PC-3 (cell line): ENCODE results near the gene AGPAT4. TPM values are rescaled to one million over a fixed set of nuclear protein-coding genes. Genes with fewer than 3 reads are reported as not detected.
"Not testable (repeated sequence)": the region's sequence is repeated elsewhere in the genome, so short reads cannot be mapped to it uniquely, and the experiment has no call there.

Experiments used
- ATAC-seq: fragments of 200-7000 bp; cut with Tn5 transposase; 2 replicates; pipeline ENCODE4 v1.9.1; 2020; ENCODE audit warnings: mild to moderate bottlenecking, moderate library complexity
- BruUV-seq: library from RNA; stranded (reverse); fragments of 400-500 nt; replicated peaks from 2 replicates; lab custom pipeline; 2021; lab: Mats Ljungman, UMichigan
- CTCF ChIA-PET: fragments of 300-600 bp; sonication (Branson Sonifier 250); formaldehyde crosslinking; loops from one replicate; lab custom pipeline; 2022; ENCODE audit warnings: antibody characterized with exemption; lab: Charles Lee
- POLR2A ChIA-PET: fragments of 300-600 bp; sonication (Branson Sonifier 250); formaldehyde crosslinking; loops from one replicate; lab custom pipeline; 2022; ENCODE audit warnings: antibody characterized with exemption; ENCODE audit not compliant: unreplicated experiment; lab: Charles Lee
- DNase-seq: peaks from one replicate; pipeline ENCODE4 v3.0.0-alpha.2; 2015
- H2AFZ ChIP-seq: fragments of 300-600 bp; sonication (generic); 2 replicates; pipeline ENCODE4 v1.6.0; 2016; ENCODE audit warnings: antibody characterized with exemption, low read length
- H3F3A ChIP-seq: fragments of 300-600 bp; sonication (generic); one replicate; pipeline ENCODE4 v1.6.0; 2017; ENCODE audit warnings: antibody characterized with exemption, low read length, control low read depth, mild to moderate bottlenecking; ENCODE audit not compliant: unreplicated experiment
- H3K27ac ChIP-seq: fragments of 300-600 bp; sonication (generic); 2 replicates; pipeline ENCODE4 v1.5.1; 2016; ENCODE audit warnings: mild to moderate bottlenecking, low read length
- H3K27me3 ChIP-seq: fragments of 300-600 bp; sonication (generic); 2 replicates; pipeline ENCODE4 v1.6.1; 2016; ENCODE audit warnings: low read length, mixed read lengths
- H3K36me3 ChIP-seq: fragments of 300-600 bp; sonication (generic); 2 replicates; pipeline ENCODE4 v1.6.1; 2016; ENCODE audit warnings: low read depth, mixed run types, low read length, mixed read lengths
- H3K4me1 ChIP-seq: fragments of 300-600 bp; sonication (generic); 2 replicates; pipeline ENCODE4 v1.5.1; 2016; ENCODE audit warnings: low read length; ENCODE audit not compliant: insufficient read depth
- H3K4me2 ChIP-seq: fragments of 300-600 bp; sonication (generic); 2 replicates; pipeline ENCODE4 v1.6.0; 2016; ENCODE audit warnings: low read length
- H3K4me3 ChIP-seq: fragments of 300-600 bp; sonication (generic); 2 replicates; pipeline ENCODE4 v1.5.1; 2016; ENCODE audit warnings: mild to moderate bottlenecking, low read length, mixed read lengths
- H3K79me2 ChIP-seq: fragments of 300-600 bp; sonication (generic); 2 replicates; pipeline ENCODE4 v1.6.1; 2017; ENCODE audit warnings: low read length, mixed read lengths
- H3K9ac ChIP-seq: fragments of 300-600 bp; sonication (generic); 2 replicates; pipeline ENCODE4 v1.6.0; 2016; ENCODE audit warnings: mild to moderate bottlenecking, low read length
- H3K9me2 ChIP-seq: fragments of 300-600 bp; sonication (generic); replicated peaks from 2 replicates; pipeline ENCODE4 v1.6.1; 2016; ENCODE audit warnings: mixed run types, low read length, mixed read lengths
- H3K9me3 ChIP-seq: fragments of 300-600 bp; sonication (generic); 2 replicates; pipeline ENCODE4 v1.6.1; 2016; ENCODE audit warnings: low read length, mixed read lengths
- H4K20me1 ChIP-seq: fragments of 300-600 bp; sonication (generic); 2 replicates; pipeline ENCODE4 v1.6.1; 2016; ENCODE audit warnings: low read length, mixed read lengths
- EZH2 ChIP-seq: fragments of 300-600 bp; sonication (generic); IDR thresholded peaks from one replicate; pipeline ENCODE4 v1.6.1; 2017; ENCODE audit warnings: antibody characterized with exemption, mild to moderate bottlenecking, low read length; ENCODE audit not compliant: unreplicated experiment
- EZH2phosphoT487 ChIP-seq: fragments of 300-600 bp; sonication (generic); IDR thresholded peaks from 2 replicates; pipeline ENCODE4 v1.6.1; 2018; ENCODE audit warnings: mild to moderate bottlenecking, antibody characterized with exemption, low read length, borderline replicate concordance
- intact Hi-C: fragments of 100-400 bp; cut with micrococcal nuclease; formaldehyde crosslinking; loops from 2 replicates; pipeline ENCODE4 v1.9.0; 2023
- total RNA-seq: library from RNA; depleted of rRNA; stranded (reverse); fragments of >200 nt; gene quantifications from 2 replicates; pipeline ENCODE4 v1.2.3, GENCODE V29; 2014
- TF ChIP-seq, protein P1 (sequence below): fragments of 300-600 bp; sonication (generic); conservative IDR thresholded peaks from 2 replicates; pipeline ENCODE4 v1.5.1; 2017; ENCODE audit warnings: antibody characterized with exemption, low read depth, mild to moderate bottlenecking, low read length

Gene AGPAT4
- total RNA-seq, 1 experiment from 2014 or later, result 3.8 TPM

DNA sequence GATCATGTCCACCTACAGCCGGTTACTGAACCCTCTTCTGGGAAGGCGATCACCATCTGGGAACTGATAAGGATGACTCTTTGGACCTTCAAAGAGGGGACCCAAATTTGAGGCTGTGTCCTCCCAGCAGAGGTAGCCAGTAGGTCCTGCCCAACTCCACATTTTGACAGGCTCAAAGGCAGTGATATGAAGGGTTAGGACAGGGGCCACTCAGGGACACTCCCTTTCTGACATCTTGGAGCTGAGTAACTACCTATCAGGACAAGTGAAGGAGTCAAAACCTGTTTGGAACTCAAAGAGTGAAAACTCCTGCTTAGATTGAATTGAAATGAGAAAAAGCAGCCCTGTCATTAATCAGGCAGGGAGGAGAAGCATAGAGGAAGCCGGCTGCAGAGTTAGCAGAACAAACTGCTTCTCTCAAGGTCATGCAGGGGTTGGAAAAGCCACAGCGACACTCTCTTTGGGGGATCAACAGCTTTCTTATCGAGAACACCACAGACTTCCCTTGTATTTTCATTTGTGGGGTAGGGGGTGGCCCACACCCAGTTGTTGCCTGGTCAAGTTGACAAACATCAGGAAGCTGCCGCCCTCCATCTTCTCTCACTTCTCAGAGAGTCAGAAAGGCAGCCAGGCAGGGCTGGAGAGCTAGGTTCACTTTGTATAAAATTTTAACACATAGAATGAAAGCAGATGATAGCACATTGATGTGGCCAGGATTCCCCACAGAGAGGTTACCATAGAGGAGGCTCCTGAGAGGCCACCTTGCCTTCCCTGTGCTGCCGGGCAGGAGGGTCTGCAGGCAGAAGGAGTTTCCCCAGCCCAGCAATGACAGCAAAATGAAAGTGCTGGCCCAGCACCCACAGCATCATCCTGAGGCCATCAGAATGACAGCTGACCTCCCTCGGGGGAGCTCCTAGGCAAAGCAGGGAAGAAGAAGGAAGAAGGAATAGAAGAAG is 47.6 kb downstream of the AGPAT4 start:
- H3K9ac ChIP-seq, result no peak overlapping the region
- CTCF ChIA-PET, result no interaction called here
- H3K27ac ChIP-seq, result peak overlapping the region; percentile 70
- TF ChIP-seq EZH2phosphoT487 (no peak), EZH2 (no peak)
- TF ChIP-seq, protein P1, sequence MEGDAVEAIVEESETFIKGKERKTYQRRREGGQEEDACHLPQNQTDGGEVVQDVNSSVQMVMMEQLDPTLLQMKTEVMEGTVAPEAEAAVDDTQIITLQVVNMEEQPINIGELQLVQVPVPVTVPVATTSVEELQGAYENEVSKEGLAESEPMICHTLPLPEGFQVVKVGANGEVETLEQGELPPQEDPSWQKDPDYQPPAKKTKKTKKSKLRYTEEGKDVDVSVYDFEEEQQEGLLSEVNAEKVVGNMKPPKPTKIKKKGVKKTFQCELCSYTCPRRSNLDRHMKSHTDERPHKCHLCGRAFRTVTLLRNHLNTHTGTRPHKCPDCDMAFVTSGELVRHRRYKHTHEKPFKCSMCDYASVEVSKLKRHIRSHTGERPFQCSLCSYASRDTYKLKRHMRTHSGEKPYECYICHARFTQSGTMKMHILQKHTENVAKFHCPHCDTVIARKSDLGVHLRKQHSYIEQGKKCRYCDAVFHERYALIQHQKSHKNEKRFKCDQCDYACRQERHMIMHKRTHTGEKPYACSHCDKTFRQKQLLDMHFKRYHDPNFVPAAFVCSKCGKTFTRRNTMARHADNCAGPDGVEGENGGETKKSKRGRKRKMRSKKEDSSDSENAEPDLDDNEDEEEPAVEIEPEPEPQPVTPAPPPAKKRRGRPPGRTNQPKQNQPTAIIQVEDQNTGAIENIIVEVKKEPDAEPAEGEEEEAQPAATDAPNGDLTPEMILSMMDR, result no peak
- POLR2A ChIA-PET, result no interaction called here
- H3K9me2 ChIP-seq, result no peaks in the 10 kb centered on the region
- peaks cover 15% of the 10 kb centered on the region for H3K4me1 ChIP-seq
- intact Hi-C loops, result loop anchor here (5.0 kb wide), 1 partner anchor 46 kb away; the partner anchor contains the start of gene AGPAT4
- H3K4me2 ChIP-seq, result no peak overlapping the region
- DNase-seq, result no peak
- no peaks in the 10 kb centered on the region for H3F3A ChIP-seq
- no TSS peak for BruUV-seq
- no peak overlapping the region for H2AFZ ChIP-seq
- H4K20me1 ChIP-seq, result no peaks in the 10 kb centered on the region
- no peaks in the 10 kb centered on the region for H3K27me3 ChIP-seq
- no peak overlapping the region for H3K4me3 ChIP-seq
- ATAC-seq, result no peak
- H3K36me3 ChIP-seq, result 0 out of 2 replicates have a peak, but pooled peaks cover 7% of the 10 kb centered on the region
- H3K9me3 ChIP-seq, result no peaks in the 10 kb centered on the region
- no peaks in the 10 kb centered on the region for H3K79me2 ChIP-seq

GRCh38 chr6:161225681-161226008 is 48.2 kb downstream of the AGPAT4 start:
- peak overlapping the region; percentile 25; the same call in 1 of the 2 replicates for H3K9ac ChIP-seq
- intact Hi-C loops, result loop anchor here (5.0 kb wide), 1 partner anchor 47 kb away; the partner anchor contains the start of gene AGPAT4
- POLR2A ChIA-PET, result no interaction called here
- peak overlapping the region; percentile 70 for H3K27ac ChIP-seq
- no peaks in the 10 kb centered on the region for H3K79me2 ChIP-seq
- H3K36me3 ChIP-seq, result 0 out of 2 replicates have a peak, but pooled peaks cover 7% of the 10 kb centered on the region
- no peaks in the 10 kb centered on the region for H3K9me3 ChIP-seq
- ATAC-seq, result no peak
- H3K4me2 ChIP-seq, result no peak overlapping the region
- DNase-seq, result no peak
- H3K4me1 ChIP-seq, result peaks cover 15% of the 10 kb centered on the region
- no peak overlapping the region for H2AFZ ChIP-seq
- H3F3A ChIP-seq, result no peaks in the 10 kb centered on the region
- CTCF ChIA-PET, result no interaction called here
- no TSS peak for BruUV-seq
- no peaks in the 10 kb centered on the region for H3K27me3 ChIP-seq
- H3K4me3 ChIP-seq, result no peak overlapping the region
- no peaks in the 10 kb centered on the region for H4K20me1 ChIP-seq
- no peak for TF ChIP-seq EZH2phosphoT487
- TF ChIP-seq EZH2, result no peak
- TF ChIP-seq, protein P1, result no peak
- no peaks in the 10 kb centered on the region for H3K9me2 ChIP-seq

DNA sequence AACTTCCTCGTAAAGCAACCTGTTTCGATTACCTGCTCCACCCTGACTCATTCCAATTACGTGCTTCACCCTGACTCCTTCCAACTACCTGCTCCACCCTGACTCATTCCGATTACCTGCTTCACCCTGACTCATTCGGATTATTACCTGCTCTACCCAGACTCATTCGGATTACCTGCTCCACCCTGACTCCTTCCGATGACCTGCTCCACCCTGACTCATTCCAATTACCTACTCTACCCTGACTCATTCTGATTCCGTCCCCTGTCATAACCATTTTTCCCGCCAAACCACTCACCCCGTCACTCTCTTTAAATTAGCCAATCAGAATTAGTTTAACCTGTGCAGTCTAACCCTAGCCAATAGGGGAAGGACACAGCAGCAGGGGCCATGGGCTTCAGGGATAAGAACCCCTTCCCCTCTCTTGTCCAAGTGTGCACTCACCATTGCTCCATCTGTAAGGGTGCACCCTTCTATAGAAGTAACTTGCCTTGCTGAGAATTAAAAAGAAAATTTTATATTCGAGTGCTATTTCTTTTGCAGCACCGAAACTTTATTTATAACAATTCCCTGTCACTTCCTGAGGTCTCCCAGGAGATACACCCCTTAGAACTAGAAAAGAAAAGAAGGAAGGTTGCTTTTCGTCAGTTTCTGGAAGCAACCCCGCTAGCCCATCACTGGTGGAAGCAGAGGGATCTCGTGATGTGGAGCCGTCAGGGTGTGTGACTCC is 48.7 kb downstream of the AGPAT4 start:
- peak; percentile 73 for DNase-seq
- H3K9me2 ChIP-seq, result not testable (repeated sequence)

More for the DNA sequence above, 48.7 kb downstream of the AGPAT4 start:
- H3K79me2 ChIP-seq, H3K27me3 ChIP-seq, H3K4me2 ChIP-seq, H3K4me3 ChIP-seq, POLR2A ChIA-PET, H3F3A ChIP-seq, BruUV-seq, H2AFZ ChIP-seq, H3K9me3 ChIP-seq, H3K36me3 ChIP-seq, H4K20me1 ChIP-seq, CTCF ChIA-PET: not testable (repeated sequence)
- Histone ChIP-seq H3K27ac (peak overlapping the region; percentile 78), H3K9ac (peak overlapping the region; percentile 25; the same call in 1 of the 2 replicates), H3K4me1 (peaks cover 15% of the 10 kb centered on the region)
- intact Hi-C loops, result loop anchor here (5.0 kb wide), 1 partner anchor 47 kb away; the partner anchor contains the start of gene AGPAT4
- ATAC-seq, result peak; percentile 40
